ENCODE data around the gene CRB1.

Gene CRB1

DNA sequence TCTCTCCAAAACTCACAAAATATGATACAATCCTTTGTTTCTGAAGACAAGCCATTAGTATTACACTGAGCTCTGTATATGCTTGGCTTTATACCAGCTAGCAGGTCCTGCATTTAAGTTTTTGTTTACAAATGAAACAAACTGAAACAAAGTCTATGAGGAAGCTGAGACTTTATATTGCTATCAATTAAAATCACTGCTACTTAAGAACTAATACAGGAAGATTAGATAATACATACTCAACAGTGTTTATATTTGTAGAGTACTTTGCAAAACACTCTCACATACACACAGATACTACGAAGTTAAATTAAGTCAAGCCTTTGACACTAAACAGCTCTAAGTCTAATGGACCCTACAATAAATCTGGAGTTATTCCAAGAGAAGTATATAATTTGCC is 247.4 kb downstream of the CRB1 start:
- no peak for FAIRE-seq
- no peak for DNase-seq (ENCODE audit: low spot score)

DNA sequence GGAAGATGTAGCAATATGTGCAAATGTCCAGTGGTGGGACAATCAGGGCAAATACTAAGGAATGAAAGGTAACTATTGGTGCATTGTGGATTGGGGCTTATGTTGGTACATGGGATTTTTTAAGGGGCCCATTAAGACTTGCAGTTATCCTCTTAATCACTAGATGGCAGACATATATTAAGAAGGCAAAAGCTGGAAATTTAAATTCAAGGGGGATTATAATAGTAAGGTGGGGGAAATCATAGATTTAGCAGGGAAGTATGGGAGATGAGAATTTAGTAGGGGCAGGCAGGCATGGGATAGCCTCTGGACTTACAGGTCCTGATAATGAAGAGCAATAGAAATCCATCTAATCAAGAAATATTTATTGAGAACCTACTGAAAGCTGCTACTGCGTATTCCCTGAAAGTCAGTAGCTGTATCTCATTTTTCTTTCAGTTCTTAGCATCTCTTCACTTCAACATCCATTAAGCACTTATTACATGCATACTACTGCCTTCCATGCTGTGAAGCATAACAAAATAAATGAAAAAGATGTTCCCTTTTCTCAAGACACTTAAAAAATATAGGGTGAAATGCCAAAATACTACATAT is 251.8 kb downstream of the CRB1 start:
- DNase-seq (ENCODE audit: low spot score) (no peak), FAIRE-seq (no peak)

DNA sequence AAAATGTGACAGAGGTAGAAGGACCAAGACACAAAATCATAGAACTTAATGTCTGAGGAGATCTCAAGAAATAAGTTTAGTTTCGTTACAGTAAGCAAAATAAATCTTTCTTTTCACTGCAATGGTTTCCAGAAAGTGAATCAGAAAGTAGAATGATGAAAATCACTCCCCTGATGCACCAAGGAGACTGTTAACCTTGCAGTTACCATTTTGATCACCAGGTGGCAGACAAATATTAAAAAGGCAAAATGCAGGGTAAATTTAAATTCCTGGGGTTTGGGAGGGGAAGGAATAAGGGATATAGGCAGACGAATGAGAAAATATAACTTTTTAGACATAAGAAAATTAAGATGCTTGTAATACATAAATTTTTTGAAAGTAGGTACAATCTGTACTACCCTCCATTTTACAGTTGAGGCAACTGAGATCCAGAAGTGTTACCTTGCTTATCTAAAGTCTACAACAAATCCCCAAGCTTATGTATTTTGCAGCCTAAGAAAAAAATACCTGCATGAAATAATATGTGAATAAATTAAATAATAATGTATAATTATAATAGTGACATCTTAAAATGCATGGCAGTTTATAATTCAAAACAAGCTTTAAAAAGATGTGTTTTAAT is 253.2 kb downstream of the CRB1 start:
- FAIRE-seq (peak; percentile 72), DNase-seq (ENCODE audit: low spot score) (peak; percentile 12)

- FAIRE-seq: peak; percentile 89
- peak; percentile 40 for DNase-seq (ENCODE audit: low spot score)
Measured at GRCh38 chr1:197526736-197527371, 258.8 kb downstream of the CRB1 start.

Measured in RCC 7860 (cell line).